HG03196 (cell line): ENCODE results near the gene RPS14.

Experiments
- ATAC-seq: cut with Tn5 transposase; IDR thresholded peaks from one replicate; pipeline ENCODE4 v1.9.1; 2021; ENCODE audit not compliant: unreplicated experiment

The RPS14 gene

DNA sequence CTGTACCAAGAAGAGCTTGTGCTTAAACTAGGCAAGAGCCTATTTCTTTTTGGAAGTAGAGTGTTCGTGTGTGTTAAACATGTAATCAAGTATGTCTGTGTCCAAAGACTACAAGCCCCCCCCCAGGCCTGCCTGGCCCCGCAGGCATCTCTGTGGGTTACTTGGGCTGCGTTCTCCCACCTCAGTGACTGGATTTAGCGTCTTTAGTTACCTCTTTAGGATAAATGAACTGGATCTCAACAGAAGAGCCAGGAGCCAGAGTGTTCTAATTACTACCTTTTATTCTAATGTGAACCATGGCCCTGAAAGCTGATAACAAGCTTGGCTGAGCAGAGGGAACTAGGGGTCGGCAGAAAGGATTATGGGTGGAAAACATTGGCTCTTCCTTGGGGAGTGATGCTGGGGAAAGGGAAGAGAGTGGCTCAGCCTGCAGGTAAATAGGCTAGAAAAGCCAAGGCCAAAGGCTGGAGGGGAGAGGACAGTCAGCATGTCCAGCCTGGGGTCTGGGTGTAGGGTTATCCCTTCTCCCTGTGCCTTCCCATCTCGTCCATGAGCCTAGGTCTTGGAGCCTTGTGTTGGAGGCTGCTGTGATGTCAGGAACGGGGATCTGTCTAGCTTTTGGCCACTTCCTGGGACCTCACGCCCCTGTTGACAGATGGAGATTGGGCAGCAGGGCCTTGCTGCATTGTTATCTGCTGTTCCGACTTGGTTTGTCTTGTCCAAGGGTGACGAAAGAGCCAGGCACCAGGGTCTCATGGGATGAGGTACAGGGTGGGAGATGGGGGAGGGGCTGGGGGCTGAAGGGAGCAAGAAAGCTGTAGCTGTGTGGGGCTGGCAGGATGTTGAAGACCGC, 47.9 kb downstream of the RPS14 start:
- no peak for ATAC-seq

GRCh38 chr5:150401076-150401375, 48.5 kb downstream of the RPS14 start:
- no peak for ATAC-seq

- ATAC-seq = no peak
Observed at GRCh38 chr5:150400316-150401075, 49.0 kb downstream of the RPS14 start.

DNA sequence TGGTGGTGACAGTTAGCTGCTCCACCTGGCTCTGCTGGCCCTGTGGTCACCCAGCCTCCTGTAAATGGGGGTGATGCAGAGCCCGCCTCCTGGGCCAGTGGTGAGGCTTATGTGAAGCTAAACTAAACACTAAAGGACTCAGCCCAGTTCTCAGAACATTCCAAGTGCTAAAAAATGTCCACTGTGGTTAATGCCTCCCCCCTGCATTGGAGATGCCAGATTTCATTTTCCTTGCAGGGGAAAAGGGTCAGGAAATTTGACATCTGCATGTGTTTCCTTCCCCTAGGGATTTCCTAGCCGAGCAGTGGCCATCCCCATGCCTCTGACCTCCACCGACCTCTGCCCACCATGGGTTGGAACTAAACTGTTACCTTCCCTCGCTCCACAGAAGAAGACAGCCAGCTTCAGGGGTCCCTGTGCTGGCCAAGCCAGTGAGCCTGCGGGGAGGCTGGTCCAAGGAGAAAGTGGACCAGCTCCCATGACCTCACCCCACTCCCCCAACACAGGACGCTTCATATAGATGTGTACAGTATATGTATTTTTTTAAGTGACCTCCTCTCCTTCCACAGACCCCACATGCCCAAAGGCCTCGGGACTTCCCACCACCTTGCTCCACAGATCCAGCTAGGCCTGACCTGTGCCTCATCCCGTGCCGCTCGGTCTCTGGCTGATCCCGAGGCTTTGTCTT, 49.9 kb downstream of the RPS14 start:
- no peak for ATAC-seq

DNA sequence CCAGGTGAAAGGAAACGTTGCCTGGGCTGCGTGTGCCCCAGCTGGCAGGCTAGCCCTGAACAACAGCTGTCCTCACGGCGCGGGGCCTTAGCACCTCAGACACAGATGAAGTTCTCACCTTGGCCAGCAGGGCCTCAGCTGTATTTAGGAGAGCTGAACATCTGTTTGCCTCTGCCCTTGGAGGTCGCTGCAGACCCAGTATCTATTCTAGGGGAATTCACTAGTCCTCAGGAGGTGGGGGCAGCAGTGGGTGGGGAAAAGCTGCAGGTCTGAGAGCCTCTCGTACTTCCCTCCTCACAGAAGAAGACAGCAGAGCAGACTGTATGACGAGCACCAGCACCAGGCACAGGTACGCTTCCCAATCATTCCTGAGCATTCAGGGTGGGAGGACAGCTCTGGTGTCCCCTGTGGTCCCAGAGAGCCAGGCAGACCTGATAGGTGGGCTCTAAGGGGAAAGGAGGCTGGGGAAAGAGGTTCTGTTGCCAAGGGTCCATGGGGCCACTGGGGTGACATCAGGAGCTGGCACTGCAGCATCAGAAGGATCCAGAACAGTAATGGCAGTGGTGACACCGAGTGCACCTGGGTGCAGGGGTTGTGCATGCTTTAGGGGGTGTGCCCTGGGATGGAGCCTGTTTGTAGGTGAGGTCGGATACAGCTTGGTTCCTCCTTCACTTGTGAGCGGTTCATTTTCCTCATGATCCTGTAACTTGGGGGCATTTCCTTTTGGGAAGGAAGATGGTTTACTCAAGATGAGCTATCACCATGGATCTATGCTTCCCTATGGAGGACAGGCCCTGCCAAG, 50.6 kb downstream of the RPS14 start:
- peak; percentile 51 for ATAC-seq

- ATAC-seq = no peak
Observed at GRCh38 chr5:150397782-150398721, 51.5 kb downstream of the RPS14 start.

GRCh38 chr5:150397146-150397781, 52.3 kb downstream of the RPS14 start:
- ATAC-seq = no peak

GRCh38 chr5:150396267-150396666, 53.3 kb downstream of the RPS14 start:
- no peak for ATAC-seq

DNA sequence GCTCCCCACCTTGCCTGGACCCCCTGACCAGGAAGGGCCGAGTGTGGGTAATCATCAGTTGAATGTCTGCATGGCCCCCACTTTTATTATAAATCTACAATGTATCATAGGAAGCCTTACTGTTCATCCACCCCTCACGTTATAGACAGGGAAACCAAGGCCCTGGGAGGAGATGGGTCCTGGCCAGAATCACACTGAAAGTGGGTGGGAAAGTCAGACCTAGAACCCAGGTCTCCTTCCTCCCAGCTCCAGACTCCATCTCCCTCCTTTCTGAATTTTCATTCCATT, 53.9 kb downstream of the RPS14 start:
- no peak for ATAC-seq

DNA sequence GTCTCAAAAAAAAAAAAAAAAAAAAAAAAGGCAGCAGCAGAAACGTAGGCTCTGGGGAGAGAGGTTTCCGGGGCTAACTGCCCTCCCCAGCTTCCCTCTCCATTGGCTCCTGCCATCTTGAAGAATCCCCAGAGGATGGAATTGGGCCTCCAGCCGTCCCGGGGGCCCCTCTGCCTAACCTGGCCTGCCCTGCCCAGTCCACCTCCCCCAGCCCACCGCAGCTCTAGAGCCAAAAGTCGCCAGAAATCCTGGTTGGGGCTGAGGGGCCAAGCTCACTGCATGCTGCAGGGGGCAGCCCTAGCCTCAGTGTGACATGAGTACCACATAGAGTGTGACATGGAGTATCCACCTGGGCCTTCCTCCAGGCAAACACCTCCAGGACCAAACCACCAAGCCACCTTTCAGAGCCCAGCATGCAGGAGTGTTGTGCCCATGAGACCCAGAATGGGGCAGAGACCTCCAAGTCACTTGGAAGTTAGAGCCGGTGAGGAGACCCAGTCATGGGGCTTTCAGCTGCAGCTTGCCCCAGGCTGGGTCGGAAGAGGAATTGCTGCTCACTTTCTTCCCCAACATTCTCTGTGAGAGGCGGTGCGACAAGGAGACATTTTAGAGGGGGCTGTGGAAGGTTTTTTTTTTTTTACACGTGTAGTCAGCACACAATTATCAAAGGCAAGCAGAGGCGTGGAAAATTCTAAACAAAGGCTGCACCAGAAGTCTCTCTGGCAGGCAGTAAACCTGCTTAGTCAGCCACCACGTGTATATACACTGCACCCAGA, 54.4 kb downstream of the RPS14 start:
- no peak for ATAC-seq

DNA sequence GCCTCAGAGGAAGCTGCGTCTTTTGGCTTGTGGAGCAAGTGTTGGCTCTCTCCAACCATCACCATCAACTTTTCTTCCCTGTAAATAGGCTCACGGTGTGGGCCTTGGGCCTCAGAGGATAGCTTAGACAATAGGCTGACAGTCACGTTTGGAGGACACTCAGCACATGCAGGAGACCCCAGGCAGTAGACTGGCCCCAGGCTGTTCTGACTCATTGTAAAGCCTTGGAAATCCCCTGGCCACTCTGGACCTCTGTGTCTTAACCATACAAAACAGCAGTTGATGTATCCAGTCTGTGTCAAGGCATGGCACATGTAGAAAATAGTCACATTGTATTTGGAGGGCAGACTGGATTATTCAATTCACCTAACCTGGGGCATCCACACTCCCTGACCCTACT, 55.4 kb downstream of the RPS14 start:
- ATAC-seq = no peak

DNA sequence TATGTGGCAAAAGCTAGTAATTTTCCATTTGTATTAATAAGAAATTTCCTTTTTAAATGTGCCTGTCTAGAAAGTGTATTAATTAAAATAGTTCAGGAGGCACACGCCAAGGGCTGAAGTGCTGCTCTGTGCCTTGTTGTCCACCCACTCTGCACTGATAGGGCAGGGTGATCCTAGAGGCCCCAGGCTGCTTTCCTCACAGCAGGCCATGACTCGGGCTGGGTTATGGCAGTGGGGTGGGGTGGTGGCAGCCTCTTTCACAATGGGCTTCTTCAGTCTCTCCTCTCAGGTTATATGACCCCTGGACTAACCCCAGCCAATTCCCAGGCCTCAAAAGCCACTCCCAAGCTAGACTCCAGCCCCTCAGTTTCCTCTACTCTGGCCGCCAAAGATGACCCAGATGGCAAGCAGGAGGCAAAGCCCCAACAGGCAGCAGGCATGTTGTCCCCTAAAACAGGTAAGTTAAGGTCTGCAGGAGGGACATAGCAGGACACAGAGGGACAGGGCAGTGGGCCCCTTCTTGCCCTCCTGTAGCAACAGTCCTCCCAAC, 56.4 kb downstream of the RPS14 start:
- no peak for ATAC-seq

DNA sequence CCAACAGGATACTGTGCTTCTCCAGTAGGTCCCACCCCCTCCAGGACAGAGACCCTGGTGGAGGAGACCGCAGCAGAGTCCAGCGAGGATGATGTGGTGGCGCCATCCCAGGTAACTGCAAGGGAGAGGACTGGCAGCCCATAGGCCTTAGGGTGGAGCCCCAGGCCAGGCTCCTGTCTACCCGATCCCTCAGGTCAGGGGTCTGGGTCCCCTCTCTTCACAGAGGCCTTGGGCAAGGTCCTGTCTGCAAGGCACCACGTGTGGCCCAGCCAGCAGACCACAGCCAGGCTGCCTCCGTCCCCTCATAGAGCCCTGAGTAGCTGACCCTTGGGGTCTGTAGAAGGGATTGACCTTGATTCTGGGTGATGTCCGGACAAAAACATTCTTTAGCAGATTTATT, 56.9 kb downstream of the RPS14 start:
- no peak for ATAC-seq
